ENCODE measurements around the gene ITCH. TPM values are rescaled to one million over a fixed set of nuclear protein-coding genes. Genes with fewer than 3 reads are reported as not detected.
A peak's percentile ranks its signal among the peaks of the same experiment; 100 is the strongest.
"Not testable (repeated sequence)": the region's sequence is repeated elsewhere in the genome, so short reads cannot be mapped to it uniquely, and the experiment has no call there.

The ITCH gene
- total RNA-seq, 2 experiments from 2014 or later, result 44.2 to 47.0 TPM

GRCh38 chr20:34334654-34335407 lies 28.2 kb upstream of the ITCH start:
- Histone ChIP-seq H3K9me3 (ENCODE audit: control insufficient read depth in 1 of 2, insufficient read depth in 1 of 2, low read length in 2 of 2) (no peaks in the 10 kb centered on the region), H3K27ac (ENCODE audit: low read depth in 1 of 2, low read length in 2 of 2) (no peak overlapping the region), H3K36me3 (ENCODE audit: insufficient read depth, low read length) (no peaks in the 10 kb centered on the region), H3K4me1 (ENCODE audit: insufficient read depth, low read length) (no peaks in the 10 kb centered on the region), H3K4me3 (ENCODE audit: low read length) (no peak overlapping the region), H3K27me3 (ENCODE audit: control insufficient read depth in 1 of 2, insufficient read depth in 2 of 2, low read length in 2 of 2) (no peaks in the 10 kb centered on the region)
- no peaks in the 10 kb centered on the region for H3K4me1 Mint-ChIP-seq (ENCODE audit: low read depth)
- intact Hi-C loops (cut with DNase I, micrococcal nuclease), result no loop called here
- POLR2A ChIA-PET, result no interaction called here
- H3K36me3 Mint-ChIP-seq (ENCODE audit: low read depth), result no peaks in the 10 kb centered on the region
- ATAC-seq (ENCODE audit: poor library complexity), result no peak
- H3K27me3 Mint-ChIP-seq, result no peaks in the 10 kb centered on the region
- no peak for DNase-seq
- no peaks in the 10 kb centered on the region for H3K9me3 Mint-ChIP-seq
- CTCF ChIA-PET, result no interaction called here
- H3K4me3 Mint-ChIP-seq, result no peak overlapping the region
- TF ChIP-seq CTCF (IDR thresholded peaks at IDR 0.05), result no peak
- no peak overlapping the region for H3K27ac Mint-ChIP-seq

GRCh38 chr20:34337544-34337943 lies 25.5 kb upstream of the ITCH start:
- CTCF ChIA-PET, result interaction anchor here (2.0 kb wide), 1 partner anchor 25 kb away, joined by 8 read pairs; no protein-coding TSS in a partner anchor
- intact Hi-C loops (cut with DNase I, micrococcal nuclease), result no loop called here

GRCh38 chr20:34337982-34338726 lies 24.9 kb upstream of the ITCH start:
- H3K9me3 Mint-ChIP-seq, result no peaks in the 10 kb centered on the region
- no peaks in the 10 kb centered on the region for H3K27me3 ChIP-seq (ENCODE audit: control insufficient read depth in 1 of 2, insufficient read depth in 2 of 2, low read length in 2 of 2)
- intact Hi-C loops (cut with DNase I, micrococcal nuclease), result no loop called here
- ATAC-seq (ENCODE audit: poor library complexity), result no peak
- POLR2A ChIA-PET, result interaction anchor here (0.6 kb wide), 1 partner anchor 658 kb away, joined by 3 read pairs; no protein-coding TSS in a partner anchor
- H3K4me1 Mint-ChIP-seq (ENCODE audit: low read depth), result no peaks in the 10 kb centered on the region
- DNase-seq, result peak in 3 of 14 experiments; percentile 21 to 54 (median 51)
- no peaks in the 10 kb centered on the region for H3K36me3 Mint-ChIP-seq (ENCODE audit: low read depth)
- no peak overlapping the region for H3K4me3 Mint-ChIP-seq
- peak overlapping the region in 1 of 2 donors; percentile 40 for H3K27ac ChIP-seq (ENCODE audit: low read depth in 1 of 2, low read length in 2 of 2)
- no peaks in the 10 kb centered on the region for H3K4me1 ChIP-seq (ENCODE audit: insufficient read depth, low read length)
- H3K36me3 ChIP-seq (ENCODE audit: insufficient read depth, low read length), result no peaks in the 10 kb centered on the region
- no peak overlapping the region for H3K27ac Mint-ChIP-seq
- H3K4me3 ChIP-seq (ENCODE audit: low read length), result peak overlapping the region; percentile 14
- CTCF ChIA-PET, result interaction anchor here (2.0 kb wide), 1 partner anchor 25 kb away, joined by 8 read pairs; no protein-coding TSS in a partner anchor
- TF ChIP-seq CTCF (IDR thresholded peaks at IDR 0.05), result no peak
- no peaks in the 10 kb centered on the region for H3K9me3 ChIP-seq (ENCODE audit: control insufficient read depth in 1 of 2, insufficient read depth in 1 of 2, low read length in 2 of 2)
- H3K27me3 Mint-ChIP-seq, result no peaks in the 10 kb centered on the region

More at GRCh38 chr20:34337544-34337943, 25.5 kb upstream of the ITCH start:
- Mint-ChIP-seq H3K27me3 (no peaks in the 10 kb centered on the region), H3K36me3 (ENCODE audit: low read depth) (no peaks in the 10 kb centered on the region), H3K4me1 (ENCODE audit: low read depth) (no peaks in the 10 kb centered on the region), H3K27ac (no peak overlapping the region), H3K4me3 (no peak overlapping the region), H3K9me3 (no peaks in the 10 kb centered on the region)
- Histone ChIP-seq H3K36me3 (ENCODE audit: insufficient read depth, low read length) (no peaks in the 10 kb centered on the region), H3K4me1 (ENCODE audit: insufficient read depth, low read length) (no peaks in the 10 kb centered on the region), H3K27ac (ENCODE audit: low read depth in 1 of 2, low read length in 2 of 2) (peak overlapping the region in 1 of 2 donors; percentile 40), H3K9me3 (ENCODE audit: control insufficient read depth in 1 of 2, insufficient read depth in 1 of 2, low read length in 2 of 2) (no peaks in the 10 kb centered on the region), H3K4me3 (ENCODE audit: low read length) (no peak overlapping the region), H3K27me3 (ENCODE audit: control insufficient read depth in 1 of 2, insufficient read depth in 2 of 2, low read length in 2 of 2) (no peaks in the 10 kb centered on the region)
- ATAC-seq (ENCODE audit: poor library complexity) (no peak), DNase-seq (no peak)
- POLR2A ChIA-PET, result no interaction called here
- TF ChIP-seq CTCF (IDR thresholded peaks at IDR 0.05), result no peak

GRCh38 chr20:34340726-34341125 lies 22.3 kb upstream of the ITCH start:
- H3K9me3 ChIP-seq (ENCODE audit: control insufficient read depth in 1 of 2, insufficient read depth in 1 of 2, low read length in 2 of 2); ATAC-seq (ENCODE audit: poor library complexity); H3K4me3 ChIP-seq (ENCODE audit: low read length); H3K9me3 Mint-ChIP-seq; H3K4me3 Mint-ChIP-seq; H3K27ac Mint-ChIP-seq; DNase-seq; H3K4me1 ChIP-seq (ENCODE audit: insufficient read depth, low read length); H3K36me3 ChIP-seq (ENCODE audit: insufficient read depth, low read length); intact Hi-C loops (cut with DNase I, micrococcal nuclease); POLR2A ChIA-PET; H3K27me3 Mint-ChIP-seq; H3K27ac ChIP-seq (ENCODE audit: low read depth in 1 of 2, low read length in 2 of 2); H3K27me3 ChIP-seq (ENCODE audit: control insufficient read depth in 1 of 2, insufficient read depth in 2 of 2, low read length in 2 of 2); H3K36me3 Mint-ChIP-seq (ENCODE audit: low read depth); H3K4me1 Mint-ChIP-seq (ENCODE audit: low read depth): not testable (repeated sequence)
- CTCF ChIA-PET, result interaction anchor here (1.6 kb wide), 1 partner anchor 28 kb away, joined by 3 read pairs; no protein-coding TSS in a partner anchor

GRCh38 chr20:34341199-34341598 lies 21.9 kb upstream of the ITCH start:
- H3K27me3 ChIP-seq (ENCODE audit: control insufficient read depth in 1 of 2, insufficient read depth in 2 of 2, low read length in 2 of 2); H3K36me3 Mint-ChIP-seq (ENCODE audit: low read depth); H3K4me1 Mint-ChIP-seq (ENCODE audit: low read depth); H3K4me3 Mint-ChIP-seq; H3K27me3 Mint-ChIP-seq; ATAC-seq (ENCODE audit: poor library complexity); H3K9me3 ChIP-seq (ENCODE audit: control insufficient read depth in 1 of 2, insufficient read depth in 1 of 2, low read length in 2 of 2); POLR2A ChIA-PET; H3K9me3 Mint-ChIP-seq; DNase-seq; H3K27ac ChIP-seq (ENCODE audit: low read depth in 1 of 2, low read length in 2 of 2); H3K36me3 ChIP-seq (ENCODE audit: insufficient read depth, low read length); intact Hi-C loops (cut with DNase I, micrococcal nuclease); CTCF ChIA-PET; H3K4me1 ChIP-seq (ENCODE audit: insufficient read depth, low read length); H3K4me3 ChIP-seq (ENCODE audit: low read length); H3K27ac Mint-ChIP-seq: not testable (repeated sequence)
